PC-9 (cell line): ENCODE measurements around the gene USP37.

Experiments
- CTCF ChIP-seq: fragments of 200-600 bp; sonication (generic); conservative IDR thresholded peaks from 2 replicates; pipeline ENCODE4 v1.6.1; 2017; ENCODE audit warnings: mixed run types, antibody characterized with exemption, mild to moderate bottlenecking, moderate library complexity
- EZH2 ChIP-seq: fragments of 200-600 bp; sonication (generic); IDR thresholded peaks from 2 replicates; pipeline ENCODE4 v1.8.0; 2017; ENCODE audit warnings: antibody characterized with exemption, low read depth

GRCh38 chr2:218568190-218569037 lies at the start of gene USP37, which contains the start of gene CNOT9:
- TF ChIP-seq CTCF (no peak), EZH2 (no peak)
